IMR-90 (cell line): ENCODE measurements around the gene BLNK.

ENCODE experiments used
- CTCF ChIP-seq: conservative IDR thresholded peaks from 2 replicates; pipeline ENCODE4 v1.5.1; 2012; ENCODE audit warnings: mild to moderate bottlenecking, low read depth, low read length, improper control_type of control experiment
- MAFK ChIP-seq: IDR thresholded peaks from 2 replicates; pipeline ENCODE4 v1.6.1; 2012; ENCODE audit warnings: low read depth, low read length, improper control_type of control experiment
- POLR2A ChIP-seq: IDR thresholded peaks from 2 replicates; pipeline ENCODE4 v1.6.1; 2012; ENCODE audit warnings: mild to moderate bottlenecking, low read depth, low read length

- TF ChIP-seq POLR2A (no peak), CTCF (no peak), MAFK (no peak)
Observed at GRCh38 chr10:96263176-96263575, 8.2 kb downstream of the BLNK start.
